GM21619 (cell line): Measurements from ENCODE around the gene PAN2.
"Not testable (repeated sequence)": the region's sequence is repeated elsewhere in the genome, so short reads cannot be mapped to it uniquely, and the experiment has no call there.

ENCODE experiments used
- ATAC-seq: cut with Tn5 transposase; IDR thresholded peaks from one replicate; pipeline ENCODE4 v1.9.1; 2021; ENCODE audit not compliant: unreplicated experiment

PAN2 gene

GRCh38 chr12:56333679-56334489 is at the start of gene PAN2:
TSS of gene PAN2 (minus strand) at chr12:56334000. CDS start at chr12:56333094, 906 bp downstream.
- peak; percentile 92 for ATAC-seq

GRCh38 chr12:56382611-56383010 is 48.8 kb upstream of the PAN2 start:
- no peak for ATAC-seq

GRCh38 chr12:56377989-56378316 is 44.2 kb upstream of the PAN2 start:
- ATAC-seq = no peak

GRCh38 chr12:56377310-56377988 is 43.6 kb upstream of the PAN2 start:
- no peak for ATAC-seq

GRCh38 chr12:56375598-56376434 is 42.0 kb upstream of the PAN2 start:
- no peak for ATAC-seq

- ATAC-seq = no peak
Measured at GRCh38 chr12:56374726-56375597, 41.2 kb upstream of the PAN2 start.

GRCh38 chr12:56373515-56373914 is 39.7 kb upstream of the PAN2 start:
- no peak for ATAC-seq

- no peak for ATAC-seq
Measured at GRCh38 chr12:56366948-56367347, 33.1 kb upstream of the PAN2 start.

- no peak for ATAC-seq
Measured at GRCh38 chr12:56362130-56363059, 28.6 kb upstream of the PAN2 start, which contains the start of gene APOF. TSS of gene APOF (minus strand) at chr12:56362857. CDS start at chr12:56362745, 112 bp downstream.

- no peak for ATAC-seq
Measured at GRCh38 chr12:56361487-56362129, 27.8 kb upstream of the PAN2 start.

GRCh38 chr12:56359851-56360767 is 26.3 kb upstream of the PAN2 start, which contains the start of gene STAT2:
TSS of gene STAT2 (minus strand) at chr12:56360107. CDS start at chr12:56356571, 3,536 bp downstream.
- peak; percentile 94 for ATAC-seq

GRCh38 chr12:56358836-56359532 is 25.2 kb upstream of the PAN2 start:
- ATAC-seq = no peak

- ATAC-seq = no peak
Measured at GRCh38 chr12:56351325-56351724, 17.5 kb upstream of the PAN2 start.

GRCh38 chr12:56350662-56351061 is 16.9 kb upstream of the PAN2 start:
- ATAC-seq = no peak

GRCh38 chr12:56348776-56349175 is 15.0 kb upstream of the PAN2 start:
- ATAC-seq = no peak

GRCh38 chr12:56347255-56347654 is 13.5 kb upstream of the PAN2 start:
- ATAC-seq = not testable (repeated sequence)

- ATAC-seq = no peak
Measured at GRCh38 chr12:56346675-56347074, 12.9 kb upstream of the PAN2 start.
